HCT116 (cell line): ENCODE measurements around the gene PSKH1. TPM values are rescaled to one million over a fixed set of nuclear protein-coding genes. Genes with fewer than 3 reads are reported as not detected.

Experiments used
- ATAC-seq: fragments of 200-7000 bp; cut with Tn5 transposase; 2 replicates; pipeline ENCODE4 v1.9.1; 2020; ENCODE audit warnings: mild to moderate bottlenecking, moderate library complexity
- BruUV-seq: library from RNA; stranded (reverse); fragments of 400-500 nt; replicated peaks from 2 replicates; lab custom pipeline; 2021; lab: Mats Ljungman, UMichigan
- CTCF ChIA-PET: fragments of 300-600 bp; sonication (Branson Sonifier 250); formaldehyde crosslinking; loops from one replicate; lab custom pipeline; 2021; ENCODE audit warnings: antibody characterized with exemption; lab: Charles Lee
- POLR2A ChIA-PET: fragments of 300-600, 350-600 bp; sonication (Branson Sonifier 250); formaldehyde crosslinking; loops from one replicate; lab custom pipeline; 2021; ENCODE audit warnings: antibody characterized with exemption; lab: Charles Lee
- RAD21 ChIA-PET, 2 experiments: fragments of 300-600 bp; sonication (Branson Sonifier 250); formaldehyde crosslinking; loops; one replicate each; lab custom pipeline; 2023; ENCODE audit warnings: low total read pairs in 2 of 2; ENCODE audit not compliant: uncharacterized antibody in 2 of 2, unreplicated experiment in 2 of 2, low non-redundant PET in 1 of 2; lab: Charles Lee
- DNase-seq: peaks from one replicate; pipeline ENCODE4 v3.0.0-alpha.2; 2010; ENCODE audit warnings: low read depth, low spot score
- H2AFZ ChIP-seq: fragments of 200-600 bp; shearing (Covaris generic), sonication (generic); 2 replicates; pipeline ENCODE4 v1.6.1; 2017; ENCODE audit warnings: low read depth, mixed run types, mixed read lengths, antibody characterized with exemption, low read length; ENCODE audit not compliant: poor library complexity, severe bottlenecking
- H3K27ac ChIP-seq: 2 replicates; pipeline ENCODE4 v1.5.1; 2012; ENCODE audit warnings: low read depth, low read length
- H3K27me3 ChIP-seq: fragments of 200-600 bp; sonication (generic); 2 replicates; pipeline ENCODE4 v1.6.1; 2016; ENCODE audit warnings: mixed run types, low read length, mixed read lengths; ENCODE audit not compliant: insufficient read depth
- H3K36me3 ChIP-seq, 2 experiments: fragments of 200-500 bp in 1 of 2; fragments of 200-600 bp in 1 of 2; sonication (Bioruptor generic) in 1 of 2; sonication (generic) in 1 of 2; 2 replicates each; pipeline versions ENCODE4 v1.5.1 to v1.6.1; 2014 to 2016; ENCODE audit warnings: low read length in 2 of 2, inconsistent platforms in 1 of 2, mixed read lengths in 1 of 2, mixed run types in 1 of 2; ENCODE audit not compliant: insufficient read depth in 2 of 2, control insufficient read depth in 1 of 2
- H3K4me1 ChIP-seq, 2 experiments: fragments of 200-600 bp in 1 of 2; sonication (generic) in 1 of 2; 2 replicates each; pipeline versions ENCODE4 v1.5.1 to v1.6.1; 2012 to 2017; ENCODE audit warnings: low read length in 2 of 2, inconsistent platforms in 1 of 2, mild to moderate bottlenecking in 1 of 2, mixed read lengths in 1 of 2, mixed run types in 1 of 2, moderate library complexity in 1 of 2; ENCODE audit not compliant: insufficient read depth in 2 of 2, control insufficient read depth in 1 of 2
- H3K4me2 ChIP-seq: fragments of 200-600 bp; sonication (generic); 2 replicates; pipeline ENCODE4 v1.6.1; 2017; ENCODE audit warnings: mixed run types, low read length, mixed read lengths
- H3K4me3 ChIP-seq, 2 experiments: fragments of 200-600 bp in 1 of 2; sonication (generic) in 1 of 2; replicated peaks in 1 of 2; 2 replicates each; pipeline ENCODE4 v1.5.1; 2011 to 2016; ENCODE audit warnings: low read length in 2 of 2, control low read depth in 1 of 2, low read depth in 1 of 2, mild to moderate bottlenecking in 1 of 2, mixed read lengths in 1 of 2, mixed run types in 1 of 2
- H3K79me2 ChIP-seq: fragments of 200-600 bp; sonication (generic); 2 replicates; pipeline ENCODE4 v1.6.1; 2017; ENCODE audit warnings: mild to moderate bottlenecking, mixed run types, low read length, moderate library complexity, mixed read lengths; ENCODE audit not compliant: insufficient read depth
- H3K9ac ChIP-seq: fragments of 200-600 bp; sonication (generic); 2 replicates; pipeline ENCODE4 v1.6.1; 2016; ENCODE audit warnings: low read length, mixed read lengths
- H3K9me2 ChIP-seq: fragments of 200-600 bp; sonication (generic), shearing (Covaris generic); 2 replicates; pipeline ENCODE4 v1.6.1; 2017; ENCODE audit warnings: mixed run types, mild to moderate bottlenecking, moderate library complexity; ENCODE audit not compliant: insufficient read depth
- H3K9me3 ChIP-seq, 2 experiments: fragments of 200-500 bp in 1 of 2; fragments of 200-600 bp in 1 of 2; sonication (Bioruptor generic) in 1 of 2; sonication (generic) in 1 of 2; 2 replicates each; pipeline ENCODE4 v1.6.1; 2014 to 2017; ENCODE audit warnings: low read length in 2 of 2, mixed read lengths in 2 of 2, inconsistent platforms in 1 of 2, low read depth in 1 of 2, mild to moderate bottlenecking in 1 of 2, mixed run types in 1 of 2, moderate library complexity in 1 of 2; ENCODE audit not compliant: control insufficient read depth in 1 of 2, insufficient read depth in 1 of 2
- H4K20me1 ChIP-seq: fragments of 200-600 bp; sonication (generic), shearing (Covaris generic); 2 replicates; pipeline ENCODE4 v1.6.1; 2017; ENCODE audit warnings: mixed run types, mild to moderate bottlenecking, moderate library complexity; ENCODE audit not compliant: insufficient read depth
- ELF1 ChIP-seq: IDR thresholded peaks from 2 replicates; pipeline ENCODE4 v1.6.1; 2012; ENCODE audit warnings: low read depth, borderline replicate concordance
- FOSL1 ChIP-seq: IDR thresholded peaks from 2 replicates; pipeline ENCODE4 v1.6.1; 2012; ENCODE audit warnings: low read depth
- POLR2A ChIP-seq: IDR thresholded peaks from 2 replicates; pipeline ENCODE4 v1.7.0; 2011; ENCODE audit warnings: borderline replicate concordance; ENCODE audit not compliant: insufficient read depth, insufficient read length; ENCODE audit errors: extremely low read depth
- RAD21 ChIP-seq: IDR thresholded peaks from 2 replicates; pipeline ENCODE4 v1.6.1; 2012; ENCODE audit warnings: low read depth, mild to moderate bottlenecking
- TCF7L2 ChIP-seq: IDR thresholded peaks from 2 replicates; pipeline ENCODE4 v1.7.0; 2011; ENCODE audit warnings: borderline replicate concordance, inconsistent platforms; ENCODE audit not compliant: insufficient read depth, insufficient read length; ENCODE audit errors: extremely low read depth
- intact Hi-C: fragments of 100-400 bp; cut with micrococcal nuclease; formaldehyde crosslinking; loops from 2 replicates; pipeline ENCODE4 v1.10.0; 2022
- total RNA-seq: library from RNA; stranded (reverse); gene quantifications from one replicate; pipeline ENCODE4 v1.2.1, GENCODE V29; 2021; ENCODE audit not compliant: unreplicated experiment
- TF ChIP-seq, protein P1 (sequence below), 3 experiments: fragments of 200-600 bp in 1 of 3; sonication (generic) in 1 of 3; IDR thresholded peaks in 2 of 3; conservative IDR thresholded peaks in 1 of 3; 2 replicates each; pipeline ENCODE4 v1.5.1; 2012 to 2017; ENCODE audit warnings: low read depth in 2 of 3, low read length in 2 of 3, antibody characterized with exemption in 1 of 3, borderline replicate concordance in 1 of 3, control low read depth in 1 of 3, mild to moderate bottlenecking in 1 of 3, mixed read lengths in 1 of 3, mixed run types in 1 of 3, moderate library complexity in 1 of 3; ENCODE audit not compliant: insufficient read depth in 1 of 3

Gene PSKH1
- total RNA-seq, 1 experiment from 2014 or later = 16.2 TPM

DNA sequence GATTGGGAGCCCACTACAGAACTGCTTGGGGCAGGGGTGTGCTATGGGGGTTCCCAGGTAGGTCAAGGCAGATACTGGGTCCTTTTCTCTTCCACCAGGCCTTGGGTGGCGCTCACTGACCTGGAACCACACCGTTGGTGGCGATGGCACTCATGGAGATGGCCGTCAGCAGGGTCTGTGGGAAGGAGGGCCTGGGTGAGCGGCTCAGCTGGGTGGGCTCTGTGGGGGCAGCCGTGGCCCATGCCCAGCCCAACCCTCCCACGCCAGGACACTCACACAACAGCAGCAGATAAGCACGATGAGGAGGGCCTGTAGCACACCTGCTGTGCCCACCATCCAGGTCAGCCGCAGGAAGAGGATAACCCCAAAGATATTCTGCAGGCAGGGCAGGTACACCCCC lies 64.6 kb downstream of the PSKH1 start (continued):
- TF ChIP-seq RAD21 (no peak), ELF1 (no peak)
- TF ChIP-seq, protein P1, sequence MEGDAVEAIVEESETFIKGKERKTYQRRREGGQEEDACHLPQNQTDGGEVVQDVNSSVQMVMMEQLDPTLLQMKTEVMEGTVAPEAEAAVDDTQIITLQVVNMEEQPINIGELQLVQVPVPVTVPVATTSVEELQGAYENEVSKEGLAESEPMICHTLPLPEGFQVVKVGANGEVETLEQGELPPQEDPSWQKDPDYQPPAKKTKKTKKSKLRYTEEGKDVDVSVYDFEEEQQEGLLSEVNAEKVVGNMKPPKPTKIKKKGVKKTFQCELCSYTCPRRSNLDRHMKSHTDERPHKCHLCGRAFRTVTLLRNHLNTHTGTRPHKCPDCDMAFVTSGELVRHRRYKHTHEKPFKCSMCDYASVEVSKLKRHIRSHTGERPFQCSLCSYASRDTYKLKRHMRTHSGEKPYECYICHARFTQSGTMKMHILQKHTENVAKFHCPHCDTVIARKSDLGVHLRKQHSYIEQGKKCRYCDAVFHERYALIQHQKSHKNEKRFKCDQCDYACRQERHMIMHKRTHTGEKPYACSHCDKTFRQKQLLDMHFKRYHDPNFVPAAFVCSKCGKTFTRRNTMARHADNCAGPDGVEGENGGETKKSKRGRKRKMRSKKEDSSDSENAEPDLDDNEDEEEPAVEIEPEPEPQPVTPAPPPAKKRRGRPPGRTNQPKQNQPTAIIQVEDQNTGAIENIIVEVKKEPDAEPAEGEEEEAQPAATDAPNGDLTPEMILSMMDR (IDR thresholded peaks at IDR 0.05 in 2 of 3, conservative IDR thresholded peaks at IDR 0.05 in 1 of 3; ENCODE audit: borderline replicate concordance in 1 of 3, insufficient read depth in 1 of 3, low read depth in 2 of 3, low read length in 2 of 3) = no peak

DNA sequence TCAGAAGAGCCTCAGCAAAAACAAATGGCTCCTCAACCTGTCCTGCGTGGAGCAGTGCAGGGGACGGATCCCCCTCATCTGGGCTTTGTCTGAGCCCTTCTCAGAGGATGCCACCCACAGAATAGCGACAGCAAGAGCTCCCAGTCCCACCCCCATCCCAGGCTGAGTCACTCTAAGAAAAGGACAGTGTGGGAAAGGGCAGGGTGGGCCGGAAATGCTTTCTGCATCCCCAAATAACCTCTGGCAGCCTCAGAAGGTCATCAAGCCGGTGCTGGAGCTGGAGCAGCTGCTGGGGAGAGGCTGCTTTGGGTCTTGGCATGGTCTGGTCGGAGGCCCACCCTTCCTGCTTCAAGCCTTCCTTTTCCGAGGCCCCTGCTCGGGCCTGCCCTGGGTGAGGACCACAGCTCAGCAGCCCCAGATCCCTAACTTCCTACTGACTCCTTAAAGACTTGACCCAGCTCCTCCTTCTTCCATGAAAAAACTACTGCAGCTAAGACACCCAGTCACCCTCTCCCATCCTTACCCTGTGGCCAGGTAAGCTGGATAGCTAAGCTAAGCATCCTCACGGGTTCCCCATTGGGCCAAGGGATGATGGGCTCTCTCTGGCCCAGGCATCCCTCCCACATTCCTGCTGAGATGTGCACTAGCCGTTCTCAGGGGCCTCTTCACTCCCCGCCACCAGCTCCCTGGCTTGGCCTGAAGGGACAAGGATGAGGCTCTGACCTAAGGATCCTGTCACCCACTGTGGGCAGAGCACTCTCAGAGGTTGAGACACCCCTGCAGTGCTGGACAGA lies 66.7 kb downstream of the PSKH1 start:
- peaks cover 8 to 10% of the 10 kb centered on the region in 2 experiments; a peak in 2 of 4 replicates for H3K36me3 ChIP-seq
- H3K9ac ChIP-seq = no peak overlapping the region
- H3K4me1 ChIP-seq = no peaks in the 10 kb centered on the region; a peak in 1 of 4 replicates
- H2AFZ ChIP-seq = no peak overlapping the region
- POLR2A ChIA-PET = no interaction called here
- peaks cover 5% of the 10 kb centered on the region; the same call in 1 of the 2 replicates for H3K79me2 ChIP-seq
- no peak overlapping the region for H3K4me2 ChIP-seq
- ATAC-seq = no peak
- no peaks in the 10 kb centered on the region for H3K9me2 ChIP-seq
- TF ChIP-seq FOSL1 (no peak), POLR2A (no peak), TCF7L2 (no peak), RAD21 (no peak)
- no peak for DNase-seq
- intact Hi-C loops = no loop called here
- BruUV-seq = no TSS peak
- no peaks in the 10 kb centered on the region for H3K27me3 ChIP-seq
- H4K20me1 ChIP-seq = no peaks in the 10 kb centered on the region
- RAD21 ChIA-PET = no interaction called here
- no peaks in the 10 kb centered on the region for H3K9me3 ChIP-seq
- H3K4me3 ChIP-seq = no peak overlapping the region
- H3K27ac ChIP-seq = no peak overlapping the region
- CTCF ChIA-PET = no interaction called here
